Hepatocyte (in vitro differentiated cells): ENCODE results near the gene IL4R.

ENCODE experiments used
- CTCF ChIP-seq: fragments of 200-600 bp; sonication (generic); IDR thresholded peaks from 2 replicates; pipeline ENCODE4 v1.5.1; 2016; ENCODE audit warnings: antibody characterized with exemption, mild to moderate bottlenecking; ENCODE audit not compliant: poor library complexity
- EZH2phosphoT487 ChIP-seq: fragments of 200-600 bp; sonication (generic); IDR thresholded peaks from one replicate; pipeline ENCODE4 v1.6.1; 2018; ENCODE audit warnings: antibody characterized with exemption, mild to moderate bottlenecking, low read depth, moderate library complexity; ENCODE audit not compliant: unreplicated experiment, severe bottlenecking

GRCh38 chr16:27311897-27312303, 1.9 kb upstream of the IL4R start:
- TF ChIP-seq CTCF (no peak), EZH2phosphoT487 (no peak)
